ENCODE results near the gene TESK2.

Gene TESK2

GRCh38 chr1:45329445-45329844 lies 161.5 kb downstream of the TESK2 start:
- TF ChIP-seq CTCF (IDR thresholded peaks at IDR 0.05; ENCODE audit: insufficient read depth, low read length, poor library complexity, severe bottlenecking), result no peak
- no peak overlapping the region for H3K4me3 ChIP-seq (replicated peaks; ENCODE audit: low read depth, low read length)
- no peaks in the 10 kb centered on the region for H3K27me3 ChIP-seq (replicated peaks; ENCODE audit: control insufficient read depth, insufficient read depth, low read length)
- no peak for DNase-seq (ENCODE audit: extremely low read depth, insufficient read length)
- H3K36me3 ChIP-seq (ENCODE audit: control insufficient read depth, insufficient read depth, low read length), result peaks cover 16% of the 10 kb centered on the region

GRCh38 chr1:45328680-45329079 lies 162.3 kb downstream of the TESK2 start:
- Histone ChIP-seq H3K27me3 (replicated peaks; ENCODE audit: control insufficient read depth, insufficient read depth, low read length) (no peaks in the 10 kb centered on the region), H3K4me3 (replicated peaks; ENCODE audit: low read depth, low read length) (no peak overlapping the region), H3K36me3 (ENCODE audit: control insufficient read depth, insufficient read depth, low read length) (peaks cover 16% of the 10 kb centered on the region)
- DNase-seq (ENCODE audit: extremely low read depth, insufficient read length), result no peak
- TF ChIP-seq CTCF (IDR thresholded peaks at IDR 0.05; ENCODE audit: insufficient read depth, low read length, poor library complexity, severe bottlenecking), result no peak

GRCh38 chr1:45327644-45328515 lies 163.1 kb downstream of the TESK2 start:
- peak; percentile 52 for DNase-seq (ENCODE audit: extremely low read depth, insufficient read length)
- Histone ChIP-seq H3K36me3 (ENCODE audit: control insufficient read depth, insufficient read depth, low read length) (peaks cover 10% of the 10 kb centered on the region), H3K4me3 (replicated peaks; ENCODE audit: low read depth, low read length) (peak overlapping the region; percentile 63), H3K27me3 (replicated peaks; ENCODE audit: control insufficient read depth, insufficient read depth, low read length) (no peaks in the 10 kb centered on the region)
- no peak for TF ChIP-seq CTCF (IDR thresholded peaks at IDR 0.05; ENCODE audit: insufficient read depth, low read length, poor library complexity, severe bottlenecking)

GRCh38 chr1:45326627-45327623 lies 164.0 kb downstream of the TESK2 start, which contains the start of gene HPDL:
HPDL (plus strand) TSS chr1:45326895; CDS start chr1:45327149, 254 bp downstream.
- H3K4me3 ChIP-seq (replicated peaks; ENCODE audit: low read depth, low read length), result peak within 1 kb of the TSS; percentile 63
- no peaks in the 10 kb centered on the region for H3K27me3 ChIP-seq (replicated peaks; ENCODE audit: control insufficient read depth, insufficient read depth, low read length)
- peak; percentile 87 for DNase-seq (ENCODE audit: extremely low read depth, insufficient read length)
- TF ChIP-seq CTCF (IDR thresholded peaks at IDR 0.05; ENCODE audit: insufficient read depth, low read length, poor library complexity, severe bottlenecking), result peak; percentile 17
- H3K36me3 ChIP-seq (ENCODE audit: control insufficient read depth, insufficient read depth, low read length), result peaks cover 8% of the 10 kb centered on the region

DNA sequence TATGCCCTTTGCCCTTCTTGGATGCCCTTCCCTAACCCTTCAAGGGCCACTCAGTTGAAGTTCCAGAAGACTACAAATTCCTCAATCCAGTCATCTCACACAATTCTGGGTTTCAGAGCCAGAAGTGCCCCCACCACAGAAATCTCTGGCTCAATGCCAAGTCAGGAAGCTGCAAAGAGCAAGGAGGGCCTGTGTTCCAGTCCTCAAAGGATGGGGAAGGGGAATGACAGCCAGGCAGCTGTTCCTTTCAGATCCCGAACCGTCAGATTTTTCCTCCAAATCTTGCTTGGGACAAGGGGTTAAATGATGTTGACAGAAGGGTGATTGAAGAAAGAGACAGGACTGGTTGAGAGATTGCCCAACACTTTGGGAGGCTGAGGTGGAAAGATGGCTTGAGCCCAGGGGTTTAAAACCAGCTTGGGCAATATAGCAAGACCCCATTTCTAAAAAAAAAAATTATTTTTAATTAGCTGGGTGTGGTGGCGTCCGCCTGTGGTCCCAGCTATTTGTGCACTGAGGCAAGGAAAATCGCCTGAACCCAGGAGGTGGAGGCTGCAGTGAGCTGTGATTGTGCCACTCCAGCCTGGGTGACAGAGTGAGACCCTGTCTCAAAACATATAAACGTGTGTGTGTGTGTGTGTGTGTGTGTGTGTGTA lies 165.0 kb downstream of the TESK2 start:
- H3K27me3 ChIP-seq (replicated peaks; ENCODE audit: control insufficient read depth, insufficient read depth, low read length), result no peaks in the 10 kb centered on the region
- TF ChIP-seq CTCF (IDR thresholded peaks at IDR 0.05; ENCODE audit: insufficient read depth, low read length, poor library complexity, severe bottlenecking), result no peak
- peaks cover 2% of the 10 kb centered on the region for H3K36me3 ChIP-seq (ENCODE audit: control insufficient read depth, insufficient read depth, low read length)
- no peak for DNase-seq (ENCODE audit: extremely low read depth, insufficient read length)
- peak overlapping the region; percentile 63 for H3K4me3 ChIP-seq (replicated peaks; ENCODE audit: low read depth, low read length)
